Activated CD8-positive, alpha-beta memory T cell treated with anti-CD3 and anti-CD28 coated beads, Interleukin-2, amount 50 U/mL, for 24 hours (primary cell): ENCODE results near the gene HSD17B8.

Experiments used
- DNase-seq: peaks from one replicate; pipeline ENCODE4 v3.0.0-alpha.2; 2020; ENCODE audit errors: extremely low read depth

HSD17B8 gene

DNA sequence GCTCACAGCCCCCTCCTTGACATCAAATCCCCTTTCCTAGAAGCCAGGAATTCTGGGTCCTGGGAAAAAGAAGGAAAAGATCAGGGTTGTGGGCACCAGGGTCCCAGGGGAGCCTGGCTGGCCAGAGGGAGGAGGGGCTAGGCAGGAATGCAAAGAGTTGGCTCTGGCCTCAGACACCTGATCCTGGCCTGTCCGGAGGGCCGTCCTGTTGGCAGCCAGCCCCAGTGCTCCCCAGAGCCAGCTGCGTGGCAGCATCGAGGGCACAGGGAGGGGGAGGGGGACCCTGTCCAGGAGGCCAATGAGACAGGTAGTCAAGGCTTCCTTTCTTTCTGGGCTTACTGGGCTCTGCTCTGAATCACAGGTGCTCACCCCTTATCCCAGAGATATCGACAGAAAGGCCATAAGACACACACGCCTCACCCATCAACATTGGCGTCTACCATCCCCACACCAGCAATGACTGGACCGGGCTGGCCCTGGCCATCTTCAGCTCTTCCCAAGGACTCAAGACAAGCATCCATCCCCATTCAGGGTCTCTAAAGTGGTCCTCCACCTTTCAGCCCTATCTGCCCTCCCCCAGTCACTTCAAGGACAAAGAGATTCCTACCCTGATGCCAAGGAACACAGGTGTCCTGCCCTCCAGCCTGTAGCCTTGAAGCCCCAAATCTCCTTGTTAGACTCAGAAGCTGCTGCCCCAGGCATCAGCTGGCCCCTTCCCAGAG, 12.9 kb upstream of the HSD17B8 start:
- no peak for DNase-seq

DNA sequence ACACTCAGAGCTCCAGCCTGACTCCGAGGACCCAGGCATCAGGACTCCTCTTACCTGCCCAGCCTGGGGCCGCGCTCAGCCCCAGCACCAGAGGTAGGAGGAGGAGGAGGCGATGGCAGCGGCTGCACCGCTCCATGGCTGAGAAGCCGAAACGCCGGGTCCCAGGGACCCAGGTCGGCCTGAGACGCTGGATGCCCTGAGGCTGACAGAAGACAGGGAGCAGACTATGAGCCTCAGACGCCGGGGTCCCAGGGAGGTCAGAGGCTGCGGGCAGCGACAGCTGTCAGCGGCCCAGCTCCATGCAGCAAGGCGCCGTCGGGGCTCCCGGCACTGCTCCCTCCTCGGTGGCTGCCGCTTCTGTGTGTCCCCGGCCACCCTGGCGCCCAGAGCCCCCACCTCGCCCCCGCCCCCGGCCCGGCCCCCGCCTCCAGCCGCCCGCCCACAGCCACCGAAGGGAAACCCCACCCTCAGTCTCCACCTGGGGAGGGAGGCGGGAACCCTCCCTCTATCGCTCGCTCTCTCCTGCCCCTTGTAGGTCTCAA, 12.3 kb upstream of the HSD17B8 start, which contains the start of gene COL11A2:
TSS of gene COL11A2 (minus strand) at position 363 of the 542 bp plus-strand sequence. CDS start at position 136, 227 bp downstream.
- no peak for DNase-seq

DNA sequence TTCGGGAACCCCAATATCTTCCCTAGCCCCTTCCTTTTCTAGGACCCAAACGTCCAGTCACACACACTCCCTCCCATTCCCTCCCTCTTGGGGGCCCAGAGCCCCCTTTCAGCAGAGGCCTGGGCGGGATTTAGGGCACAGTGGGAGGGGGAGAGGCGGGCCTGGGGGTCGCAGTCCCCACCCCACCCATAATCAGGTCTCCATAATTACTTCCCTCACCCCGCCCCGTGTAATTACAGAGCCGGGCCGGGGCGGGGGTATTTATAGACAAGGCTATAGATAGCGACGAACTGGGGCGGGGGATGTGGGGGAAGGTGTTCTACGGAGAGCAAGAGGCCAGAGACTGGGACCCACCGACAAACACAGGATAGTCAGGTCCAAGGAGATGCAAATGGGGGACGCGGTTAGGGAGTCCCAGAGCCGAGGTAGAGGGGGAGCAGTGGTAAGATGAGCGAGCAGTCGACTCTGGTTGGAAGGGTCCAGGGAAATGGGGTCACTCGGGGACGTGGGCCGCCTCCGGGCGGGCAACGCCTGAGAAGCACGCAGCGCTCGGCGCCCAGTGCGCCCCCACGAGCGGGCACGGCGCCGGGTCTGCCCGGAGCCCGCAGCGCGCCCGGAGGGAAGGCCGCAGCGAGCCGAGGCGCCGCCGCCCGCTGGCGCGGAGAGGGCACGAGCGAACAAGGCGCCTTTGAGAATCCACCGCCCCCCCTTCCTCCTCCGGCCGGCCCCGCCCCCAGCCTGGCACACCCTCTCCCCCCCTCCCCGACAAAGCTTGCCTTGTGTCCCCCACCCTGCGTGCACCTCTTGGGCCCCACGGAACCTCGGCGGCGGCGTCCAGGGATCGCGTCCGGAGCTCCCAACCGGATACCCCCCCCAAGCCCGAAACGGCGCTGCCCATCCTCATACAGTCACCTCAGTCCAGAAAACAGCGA, 11.5 kb upstream of the HSD17B8 start:
- DNase-seq, result no peak

DNA sequence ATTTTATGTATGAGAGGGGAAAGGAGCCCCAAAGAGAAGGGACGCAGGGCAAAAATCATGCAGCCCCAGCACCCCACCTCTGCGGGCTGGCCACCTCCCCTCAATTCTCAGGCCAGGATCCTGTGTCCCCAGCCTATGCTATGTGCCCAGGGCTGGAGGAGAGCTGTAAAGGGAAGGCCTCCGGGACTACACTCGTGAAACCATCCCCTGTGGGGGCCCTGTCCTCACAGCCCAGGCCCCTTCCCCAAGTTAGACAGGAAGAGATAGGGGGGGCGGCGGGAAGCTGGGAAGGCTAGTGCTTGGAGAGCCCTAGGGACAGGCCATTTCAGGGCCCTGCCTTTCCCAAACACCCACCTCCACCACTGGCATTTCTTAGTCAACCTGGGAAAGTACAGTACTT, 10.8 kb upstream of the HSD17B8 start:
- DNase-seq, result no peak

DNA sequence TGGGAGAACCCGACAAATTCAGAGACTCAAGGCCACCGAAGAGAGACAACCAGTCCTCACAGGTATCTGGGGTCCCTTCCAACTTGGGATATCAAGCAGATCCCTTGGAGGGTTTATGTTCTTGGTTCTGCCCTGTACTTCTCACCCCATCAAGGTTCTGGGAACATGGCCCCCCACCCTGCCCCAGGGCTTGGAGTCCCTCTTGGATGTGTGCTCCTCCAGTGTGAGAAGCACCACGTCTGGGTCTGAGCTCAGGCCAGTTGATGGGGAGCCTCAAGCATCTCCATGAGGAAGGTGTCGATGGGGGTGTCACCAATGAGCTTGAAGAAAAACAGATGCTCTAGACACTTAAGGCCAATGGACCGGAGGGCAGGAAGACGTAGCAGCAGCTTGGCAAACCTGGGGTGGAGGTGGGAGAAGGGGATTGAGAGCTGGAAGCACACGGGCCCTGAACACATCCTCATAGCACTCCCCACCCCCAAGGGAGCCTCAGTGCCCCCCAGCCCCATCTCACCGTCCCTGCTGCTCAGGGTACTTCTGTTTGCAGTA, 9.9 kb upstream of the HSD17B8 start:
- no peak for DNase-seq

- no peak for DNase-seq
Observed at GRCh38 chr6:33195304-33196165, 8.9 kb upstream of the HSD17B8 start.

DNA sequence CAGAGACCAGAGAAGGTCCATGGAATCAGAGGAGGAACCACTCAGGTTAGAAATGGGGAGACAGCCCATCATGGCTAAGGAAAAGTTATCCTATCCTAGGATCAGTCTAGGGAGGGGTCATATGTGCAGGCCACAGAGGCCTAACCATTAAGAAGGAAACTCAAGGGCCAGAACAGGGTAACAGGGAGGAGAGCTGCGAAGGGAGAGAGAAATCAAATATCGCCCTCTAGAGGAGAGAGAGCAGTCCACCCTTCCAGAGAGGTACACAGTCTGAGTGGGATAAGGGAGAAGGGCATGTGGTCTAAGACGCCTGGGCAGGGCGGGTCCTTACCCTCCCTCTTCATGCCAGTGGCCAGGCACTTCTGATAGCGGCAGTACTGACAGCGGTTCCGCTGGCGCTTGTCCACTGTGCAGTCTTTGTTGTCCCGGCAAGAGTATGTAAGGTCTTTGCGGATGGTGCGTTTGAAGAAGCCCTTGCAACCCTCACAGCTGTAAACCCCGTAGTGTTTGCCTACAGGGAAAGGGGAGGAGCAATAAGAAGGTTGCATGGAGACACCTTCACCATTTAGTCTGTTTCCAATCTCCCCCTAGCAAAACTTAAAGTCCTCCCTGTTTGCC, 6.9 kb upstream of the HSD17B8 start:
- no peak for DNase-seq

DNA sequence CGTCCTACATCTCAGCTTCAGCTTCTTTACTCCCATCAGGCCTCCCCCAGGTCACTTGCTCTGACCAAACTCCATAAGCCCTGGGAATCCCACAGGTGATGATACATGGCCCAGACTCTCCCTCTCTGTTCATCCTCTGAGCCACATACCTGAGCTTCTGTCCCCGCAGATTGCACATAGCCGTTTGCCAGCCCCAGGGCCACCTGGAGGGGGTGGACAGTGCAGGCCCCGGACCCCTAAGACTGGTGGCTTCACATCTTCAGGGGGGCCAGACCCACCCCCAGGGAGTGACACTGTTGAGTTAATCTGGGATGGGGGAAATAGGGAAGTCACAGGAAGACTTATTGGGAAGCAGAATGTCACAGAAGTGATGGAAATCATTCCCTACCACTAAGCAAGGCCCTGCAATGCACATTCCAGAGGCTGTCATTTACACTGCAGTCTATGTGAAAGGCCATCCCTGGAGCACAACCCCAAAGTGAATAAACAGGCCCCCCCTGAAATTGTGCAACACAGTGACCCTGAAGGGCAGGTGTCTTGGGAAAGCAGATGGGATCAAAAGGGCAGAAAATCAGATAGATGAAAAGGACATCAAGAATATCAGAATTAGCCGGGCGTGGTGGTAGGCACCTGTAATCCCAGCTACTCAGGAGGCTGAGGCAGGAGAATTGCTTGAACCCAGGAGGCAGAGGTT, 6.1 kb upstream of the HSD17B8 start:
- no peak for DNase-seq

GRCh38 chr6:33198853-33199436, 5.5 kb upstream of the HSD17B8 start:
- no peak for DNase-seq

DNA sequence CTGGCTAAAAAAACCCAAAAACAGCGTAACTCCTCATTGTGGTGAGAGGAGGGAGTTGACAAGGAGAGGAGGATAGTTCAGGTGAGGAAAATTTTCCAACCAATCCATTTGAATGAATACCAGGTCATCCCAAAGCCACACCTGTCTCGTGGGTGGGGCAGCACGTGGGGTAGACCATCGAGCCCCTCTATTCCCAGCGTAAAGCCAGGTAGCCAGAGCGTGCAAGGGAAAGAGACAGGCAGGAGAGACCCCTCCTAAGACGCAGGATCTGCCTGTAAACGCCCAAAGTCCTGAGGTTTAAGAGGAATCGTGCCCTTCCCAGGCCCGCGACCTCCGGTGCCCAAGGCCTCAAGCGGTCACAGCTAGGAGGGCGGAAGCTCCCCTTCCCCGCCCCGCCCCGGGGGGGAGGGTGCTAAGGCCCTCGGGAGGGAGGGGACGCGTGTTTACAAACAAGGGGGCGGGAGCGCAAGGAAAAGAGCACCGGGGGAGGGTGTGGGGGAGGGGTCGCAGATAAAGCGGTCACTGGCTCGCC, 4.7 kb upstream of the HSD17B8 start:
- DNase-seq, result no peak

GRCh38 chr6:33200219-33201146, 4.0 kb upstream of the HSD17B8 start, which contains the start of the genes RXRB and SLC39A7:
Gene RXRB (minus strand): TSS chr6:33200665. CDS start chr6:33200476, 189 bp downstream.
Gene SLC39A7 (plus strand): TSS chr6:33200867. CDS start chr6:33201246, 379 bp downstream.
- peak; percentile 99 for DNase-seq

GRCh38 chr6:33201147-33201545, 3.3 kb upstream of the HSD17B8 start:
- DNase-seq, result no peak

- no peak for DNase-seq
Observed at GRCh38 chr6:33201935-33202334, 2.5 kb upstream of the HSD17B8 start.

GRCh38 chr6:33202799-33203198, 1.7 kb upstream of the HSD17B8 start:
- no peak for DNase-seq

DNA sequence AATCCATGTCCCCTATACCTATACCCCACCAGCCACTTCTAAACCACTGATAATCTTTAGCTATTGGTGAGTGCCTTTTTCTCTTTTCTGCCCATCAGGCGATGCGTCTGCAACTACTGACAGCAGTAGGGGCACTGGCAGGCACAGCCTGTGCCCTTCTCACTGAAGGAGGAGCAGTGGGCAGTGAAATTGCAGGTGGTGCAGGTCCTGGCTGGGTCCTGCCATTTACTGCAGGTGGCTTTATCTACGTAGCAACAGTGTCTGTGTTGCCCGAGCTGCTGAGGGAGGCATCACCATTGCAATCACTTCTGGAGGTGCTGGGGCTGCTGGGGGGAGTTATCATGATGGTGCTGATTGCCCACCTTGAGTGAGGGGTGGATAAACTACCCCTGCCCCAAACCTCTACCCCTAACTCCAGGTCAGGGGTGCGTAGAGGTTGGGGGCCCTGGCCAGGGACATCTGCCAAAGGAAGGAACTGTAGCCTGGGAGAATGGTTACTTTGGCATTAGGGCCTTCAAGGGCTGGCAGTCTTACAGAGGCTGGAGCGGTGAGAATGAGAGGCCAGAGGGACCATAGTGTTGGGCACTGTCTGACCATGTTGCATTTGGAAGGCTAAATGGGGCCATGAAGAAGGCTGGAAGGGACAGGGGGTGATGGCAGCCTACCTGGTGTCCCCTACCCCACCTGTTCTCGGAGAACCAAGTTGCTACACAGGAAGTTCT, 851 bp upstream of the HSD17B8 start:
- no peak for DNase-seq

- no peak for DNase-seq
Observed at GRCh38 chr6:33204165-33204414, 365 bp upstream of the HSD17B8 start.

DNA sequence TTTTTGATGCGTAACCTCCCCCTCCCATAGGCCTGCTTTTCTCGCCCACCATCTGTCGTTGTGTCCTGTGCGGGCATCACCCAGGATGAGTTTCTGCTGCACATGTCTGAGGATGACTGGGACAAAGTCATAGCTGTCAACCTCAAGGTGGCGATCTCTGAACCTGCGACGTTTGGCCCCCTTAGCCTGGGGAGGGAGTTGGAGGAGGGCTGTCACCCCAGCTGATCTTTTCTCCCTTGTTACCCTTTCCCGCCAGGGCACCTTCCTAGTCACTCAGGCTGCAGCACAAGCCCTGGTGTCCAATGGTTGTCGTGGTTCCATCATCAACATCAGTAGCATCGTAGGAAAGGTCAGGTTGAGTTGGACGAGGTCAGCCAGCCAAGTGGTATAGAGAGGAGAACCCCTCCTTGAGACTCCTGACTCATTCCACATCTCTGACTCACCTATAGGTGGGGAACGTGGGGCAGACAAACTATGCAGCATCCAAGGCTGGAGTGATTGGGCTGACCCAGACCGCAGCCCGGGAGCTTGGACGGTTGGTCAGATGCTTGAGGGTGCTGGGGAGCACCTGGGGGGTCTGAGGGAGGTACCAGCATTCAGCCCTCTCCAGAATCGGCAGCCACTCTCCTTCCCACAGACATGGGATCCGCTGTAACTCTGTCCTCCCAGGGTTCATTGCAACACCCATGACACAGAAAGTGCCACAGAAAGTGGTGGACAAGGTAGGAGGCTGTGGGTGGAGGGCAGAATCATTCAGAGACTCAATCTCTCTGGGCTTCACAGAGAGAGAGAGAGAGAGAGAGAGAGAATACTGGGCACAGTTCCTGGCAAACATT, 954 bp downstream of the HSD17B8 start:
- DNase-seq, result no peak
